ENCODE measurements around the gene SEC22A. TPM values are rescaled to one million over a fixed set of nuclear protein-coding genes. Genes with fewer than 3 reads are reported as not detected.

Gene SEC22A
- total RNA-seq, 1 donor from 2014 or later: 15.4 TPM

- no peaks in the 10 kb centered on the region for H3K4me1 Mint-ChIP-seq
- DNase-seq (ENCODE audit: low read depth, low spot score): no peak
- TF ChIP-seq, protein P1, sequence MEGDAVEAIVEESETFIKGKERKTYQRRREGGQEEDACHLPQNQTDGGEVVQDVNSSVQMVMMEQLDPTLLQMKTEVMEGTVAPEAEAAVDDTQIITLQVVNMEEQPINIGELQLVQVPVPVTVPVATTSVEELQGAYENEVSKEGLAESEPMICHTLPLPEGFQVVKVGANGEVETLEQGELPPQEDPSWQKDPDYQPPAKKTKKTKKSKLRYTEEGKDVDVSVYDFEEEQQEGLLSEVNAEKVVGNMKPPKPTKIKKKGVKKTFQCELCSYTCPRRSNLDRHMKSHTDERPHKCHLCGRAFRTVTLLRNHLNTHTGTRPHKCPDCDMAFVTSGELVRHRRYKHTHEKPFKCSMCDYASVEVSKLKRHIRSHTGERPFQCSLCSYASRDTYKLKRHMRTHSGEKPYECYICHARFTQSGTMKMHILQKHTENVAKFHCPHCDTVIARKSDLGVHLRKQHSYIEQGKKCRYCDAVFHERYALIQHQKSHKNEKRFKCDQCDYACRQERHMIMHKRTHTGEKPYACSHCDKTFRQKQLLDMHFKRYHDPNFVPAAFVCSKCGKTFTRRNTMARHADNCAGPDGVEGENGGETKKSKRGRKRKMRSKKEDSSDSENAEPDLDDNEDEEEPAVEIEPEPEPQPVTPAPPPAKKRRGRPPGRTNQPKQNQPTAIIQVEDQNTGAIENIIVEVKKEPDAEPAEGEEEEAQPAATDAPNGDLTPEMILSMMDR (conservative IDR thresholded peaks at IDR 0.05): no peak
- no peaks in the 10 kb centered on the region for H3K36me3 Mint-ChIP-seq (ENCODE audit: low read depth)
- no peaks in the 10 kb centered on the region for H3K9me3 Mint-ChIP-seq
- H3K4me3 Mint-ChIP-seq: no peak overlapping the region
- no peak overlapping the region for H3K27ac Mint-ChIP-seq (ENCODE audit: unreplicated experiment)
- H3K27me3 Mint-ChIP-seq (ENCODE audit: low read depth): no peaks in the 10 kb centered on the region
Measured at GRCh38 chr3:123290107-123290930, 88.6 kb downstream of the SEC22A start.

DNA sequence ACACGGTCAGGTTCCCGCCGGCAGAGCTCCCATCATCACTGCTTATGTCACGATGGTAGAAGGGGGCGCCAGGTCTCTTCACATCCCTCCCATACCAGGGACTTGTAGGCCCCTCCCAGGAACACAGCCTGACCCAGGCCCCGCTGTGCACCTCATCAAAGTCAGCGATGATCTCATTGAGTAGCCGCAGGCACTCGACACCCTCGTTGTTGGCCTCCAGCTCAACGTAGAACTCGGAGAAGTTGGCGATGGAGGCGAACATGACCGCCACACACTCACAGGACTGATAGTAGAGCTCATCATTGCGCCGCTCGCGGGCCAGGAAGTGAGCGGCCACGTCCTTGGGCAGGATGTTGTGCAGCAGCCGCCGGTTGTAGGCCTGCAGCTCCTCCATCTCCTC, 89.2 kb downstream of the SEC22A start:
- TF ChIP-seq, protein P1 (conservative IDR thresholded peaks at IDR 0.05): no peak
- DNase-seq (ENCODE audit: low read depth, low spot score): no peak
- Mint-ChIP-seq H3K27me3 (ENCODE audit: low read depth) (no peaks in the 10 kb centered on the region), H3K4me3 (no peak overlapping the region), H3K4me1 (no peaks in the 10 kb centered on the region), H3K9me3 (no peaks in the 10 kb centered on the region), H3K36me3 (ENCODE audit: low read depth) (no peaks in the 10 kb centered on the region), H3K27ac (ENCODE audit: unreplicated experiment) (no peak overlapping the region)

- Mint-ChIP-seq H3K4me3 (no peak overlapping the region), H3K4me1 (no peaks in the 10 kb centered on the region), H3K9me3 (no peaks in the 10 kb centered on the region), H3K27me3 (ENCODE audit: low read depth) (no peaks in the 10 kb centered on the region), H3K27ac (ENCODE audit: unreplicated experiment) (no peak overlapping the region), H3K36me3 (ENCODE audit: low read depth) (no peaks in the 10 kb centered on the region)
- TF ChIP-seq, protein P1 (conservative IDR thresholded peaks at IDR 0.05): no peak
- no peak for DNase-seq (ENCODE audit: low read depth, low spot score)
Measured at GRCh38 chr3:123291404-123291803, 89.7 kb downstream of the SEC22A start.

GRCh38 chr3:123292321-123293310, 90.9 kb downstream of the SEC22A start:
- Mint-ChIP-seq H3K9me3 (no peaks in the 10 kb centered on the region), H3K36me3 (ENCODE audit: low read depth) (no peaks in the 10 kb centered on the region)
- DNase-seq (ENCODE audit: low read depth, low spot score): no peak

More at GRCh38 chr3:123292321-123293310, 90.9 kb downstream of the SEC22A start:
- TF ChIP-seq, protein P1 (conservative IDR thresholded peaks at IDR 0.05): no peak
- H3K4me3 Mint-ChIP-seq: no peak overlapping the region
- H3K27ac Mint-ChIP-seq (ENCODE audit: unreplicated experiment): no peak overlapping the region
- no peaks in the 10 kb centered on the region for H3K4me1 Mint-ChIP-seq
- H3K27me3 Mint-ChIP-seq (ENCODE audit: low read depth): no peaks in the 10 kb centered on the region
